DOHH2 (cell line): ENCODE measurements around the gene AGBL4.

Source experiments
- CTCF ChIP-seq: fragments of 200-600 bp; sonication (generic); IDR thresholded peaks from one replicate; pipeline ENCODE4 v1.5.1; 2014; ENCODE audit warnings: antibody characterized with exemption, mild to moderate bottlenecking, low read depth, low read length; ENCODE audit not compliant: poor library complexity, severe bottlenecking
- EZH2phosphoT487 ChIP-seq: fragments of 200-600 bp; sonication (generic); IDR thresholded peaks from 2 replicates; pipeline ENCODE4 v1.6.1; 2017; ENCODE audit warnings: borderline replicate concordance, mild to moderate bottlenecking, antibody characterized with exemption, low read length, moderate library complexity, mixed read lengths

GRCh38 chr1:48831120-48831978, 1192.4 kb downstream of the AGBL4 start:
- TF ChIP-seq CTCF (no peak), EZH2phosphoT487 (no peak)
